OCI-LY7 (cell line): ENCODE results near the gene AGFG2. TPM values are rescaled to one million over a fixed set of nuclear protein-coding genes. Genes with fewer than 3 reads are reported as not detected.

ENCODE experiments used
- Bru-seq: library from RNA; stranded (reverse); fragments of 400-500 nt; gene quantifications from one replicate; lab custom pipeline; 2021; lab: Mats Ljungman, UMichigan
- BruChase-seq, 2 experiments: library from RNA; stranded (reverse); fragments of 400-500 nt; gene quantifications; one replicate each; lab custom pipeline; 2021; lab: Mats Ljungman, UMichigan
- BruUV-seq: library from RNA; stranded (reverse); fragments of 400-500 nt; replicated peaks from 2 replicates; lab custom pipeline; 2021; lab: Mats Ljungman, UMichigan
- CTCF ChIA-PET: fragments of 300-600 bp; sonication (Branson Sonifier 250); formaldehyde crosslinking; loops from one replicate; lab custom pipeline; 2022; ENCODE audit warnings: antibody characterized with exemption; ENCODE audit not compliant: unreplicated experiment; lab: Charles Lee
- POLR2A ChIA-PET: fragments of 300-600 bp; sonication (Branson Sonifier 250); formaldehyde crosslinking; loops from one replicate; lab custom pipeline; 2022; ENCODE audit warnings: antibody characterized with exemption; lab: Charles Lee
- DNase-seq: peaks from one replicate; pipeline ENCODE4 v3.0.0-alpha.2; 2015; ENCODE audit warnings: low spot score
- H2AFZ ChIP-seq: fragments of 200-600 bp; sonication (generic), shearing (Covaris generic); 2 replicates; pipeline ENCODE4 v1.6.1; 2014; ENCODE audit warnings: mild to moderate bottlenecking, antibody characterized with exemption, low read length, moderate library complexity
- H3K27ac ChIP-seq: fragments of 200-600 bp; sonication (generic); 2 replicates; pipeline ENCODE4 v1.5.1; 2014; ENCODE audit warnings: mixed run types, low read depth, mild to moderate bottlenecking, moderate library complexity, low read length, inconsistent platforms; ENCODE audit not compliant: poor library complexity, severe bottlenecking
- H3K36me3 ChIP-seq: fragments of 200-600 bp; sonication (generic); 2 replicates; pipeline ENCODE4 v1.6.1; 2014; ENCODE audit warnings: mild to moderate bottlenecking, antibody characterized with exemption, low read length, moderate library complexity, mixed read lengths; ENCODE audit not compliant: insufficient read depth
- H3K4me1 ChIP-seq: fragments of 200-600 bp; sonication (generic); 2 replicates; pipeline ENCODE4 v1.5.1; 2014; ENCODE audit warnings: mild to moderate bottlenecking, low read length; ENCODE audit not compliant: insufficient read depth, poor library complexity, severe bottlenecking
- H3K4me2 ChIP-seq: fragments of 200-600 bp; sonication (generic); 2 replicates; pipeline ENCODE4 v1.6.1; 2014; ENCODE audit warnings: mild to moderate bottlenecking, low read length
- H3K4me3 ChIP-seq: fragments of 200-600 bp; sonication (generic); 2 replicates; pipeline ENCODE4 v1.5.1; 2014; ENCODE audit warnings: mild to moderate bottlenecking, low read depth, low read length; ENCODE audit not compliant: poor library complexity, severe bottlenecking
- H3K79me2 ChIP-seq: fragments of 200-600 bp; sonication (generic); 2 replicates; pipeline ENCODE4 v1.6.1; 2016; ENCODE audit warnings: low read depth, mild to moderate bottlenecking, low read length, moderate library complexity, mixed read lengths; ENCODE audit not compliant: insufficient read depth
- H3K9me2 ChIP-seq: fragments of 200-600 bp; sonication (generic); 2 replicates; pipeline ENCODE4 v1.6.1; 2016; ENCODE audit warnings: mild to moderate bottlenecking, low read length, mixed read lengths; ENCODE audit not compliant: insufficient read depth
- H3K9me3 ChIP-seq: fragments of 200-600 bp; sonication (generic); 2 replicates; pipeline ENCODE4 v1.6.1; 2014; ENCODE audit warnings: mild to moderate bottlenecking, mixed run types, low read length, mixed read lengths
- H4K20me1 ChIP-seq: fragments of 200-600 bp; sonication (generic); 2 replicates; pipeline ENCODE4 v1.6.1; 2014; ENCODE audit warnings: mild to moderate bottlenecking, antibody characterized with exemption, low read length, moderate library complexity, mixed read lengths; ENCODE audit not compliant: insufficient read depth
- EZH2phosphoT487 ChIP-seq: fragments of 200-600 bp; sonication (generic); IDR thresholded peaks from 2 replicates; pipeline ENCODE4 v1.6.1; 2018; ENCODE audit warnings: low read depth, borderline replicate concordance, mild to moderate bottlenecking, mixed run types, antibody characterized with exemption, low read length, moderate library complexity, mixed read lengths
- intact Hi-C: fragments of 100-400 bp; cut with micrococcal nuclease; formaldehyde crosslinking; loops from one replicate; pipeline ENCODE4 v1.10.0; 2022; ENCODE audit not compliant: unreplicated experiment
- long read RNA-seq: library from polyadenylated mRNA; stranded (forward); transcript quantifications from one replicate; pipeline ENCODE4 v2.0.0, GENCODE V29; 2022
- total RNA-seq, 2 experiments: library from RNA; depleted of rRNA in 1 of 2; stranded (reverse); fragments of >200 nt in 1 of 2; shearing (Covaris generic) in 1 of 2; gene quantifications; 2 replicates each; pipeline ENCODE4 v1.2.3, GENCODE V29; 2014 to 2022
- TF ChIP-seq, protein P1 (sequence below): fragments of 200-600 bp; sonication (generic); conservative IDR thresholded peaks from 2 replicates; pipeline ENCODE4 v1.5.1; 2014; ENCODE audit warnings: mild to moderate bottlenecking, antibody characterized with exemption, low read length, moderate library complexity, mixed read lengths

The AGFG2 gene, protein sequence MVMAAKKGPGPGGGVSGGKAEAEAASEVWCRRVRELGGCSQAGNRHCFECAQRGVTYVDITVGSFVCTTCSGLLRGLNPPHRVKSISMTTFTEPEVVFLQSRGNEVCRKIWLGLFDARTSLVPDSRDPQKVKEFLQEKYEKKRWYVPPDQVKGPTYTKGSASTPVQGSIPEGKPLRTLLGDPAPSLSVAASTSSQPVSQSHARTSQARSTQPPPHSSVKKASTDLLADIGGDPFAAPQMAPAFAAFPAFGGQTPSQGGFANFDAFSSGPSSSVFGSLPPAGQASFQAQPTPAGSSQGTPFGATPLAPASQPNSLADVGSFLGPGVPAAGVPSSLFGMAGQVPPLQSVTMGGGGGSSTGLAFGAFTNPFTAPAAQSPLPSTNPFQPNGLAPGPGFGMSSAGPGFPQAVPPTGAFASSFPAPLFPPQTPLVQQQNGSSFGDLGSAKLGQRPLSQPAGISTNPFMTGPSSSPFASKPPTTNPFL
- total RNA-seq (2014; rRNA removed; shearing (Covaris generic)) (7.9 and 11.5 TPM in 2 replicates), total RNA-seq (2022) (15.2 and 17.1 TPM in 2 replicates), Bru-seq, nascent RNA (percentile 53 among the genes with signal in this experiment), BruChase-seq, experiment 1, labeled RNA remaining after a 6-hour chase (percentile 56 among the genes with signal in this experiment), BruChase-seq, experiment 2, labeled RNA remaining after a 2-hour chase (percentile 59 among the genes with signal in this experiment)
- long read RNA-seq, full-length matches to known transcripts, result 4 of 14 reads
- long read RNA-seq, partial matches to known transcripts, result 5 of 14 reads
- long read RNA-seq, other reads (novel, unspliced or antisense), result 5 of 14 reads

DNA sequence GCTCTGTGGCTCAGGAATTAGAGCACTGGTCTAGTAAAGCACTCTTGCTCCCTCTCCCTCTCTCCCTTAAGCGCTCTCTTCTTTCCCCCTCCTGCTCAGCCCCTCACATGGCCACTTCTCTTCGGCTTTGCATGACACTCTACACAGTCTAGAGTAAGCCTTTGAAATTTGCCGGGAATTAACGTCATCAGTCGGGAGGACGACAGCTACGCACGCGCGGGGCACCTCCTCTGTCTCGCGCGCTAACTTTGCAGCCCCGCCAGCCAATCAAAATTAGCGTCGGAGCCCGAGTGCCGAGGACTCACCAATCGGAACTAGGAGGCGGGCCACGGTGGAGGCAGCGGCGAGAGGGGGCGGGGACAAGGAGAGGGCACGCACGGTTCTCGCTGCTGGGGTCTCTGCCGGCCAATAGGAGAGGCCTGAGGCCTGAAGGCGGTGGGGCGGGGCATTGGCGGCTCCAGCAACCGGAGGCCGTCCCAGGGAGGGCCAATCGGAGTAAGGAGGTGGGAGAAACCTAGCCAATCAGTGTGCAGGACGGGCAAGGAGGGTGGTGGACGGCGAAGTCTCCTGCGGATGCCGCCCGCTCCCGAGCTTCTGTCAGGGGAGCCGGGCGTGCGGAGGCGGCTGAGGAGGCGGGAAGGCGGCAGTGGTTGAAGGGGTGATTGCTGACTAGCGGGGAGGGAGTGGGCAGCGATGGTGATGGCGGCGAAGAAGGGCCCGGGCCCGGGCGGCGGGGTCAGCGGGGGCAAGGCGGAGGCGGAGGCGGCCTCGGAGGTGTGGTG, at the start of gene AGFG2:
TSS of gene AGFG2 (plus strand) at position 550 of the 782 bp plus-strand sequence. CDS start at position 694, 144 bp downstream.
- Histone ChIP-seq H3K4me1 (peaks cover 41% of the 10 kb centered on the region), H3K4me3 (peak within 1 kb of the TSS; percentile 75), H3K9me2 (no peaks in the 10 kb centered on the region), H3K79me2 (peaks cover 29% of the 10 kb centered on the region; the same call in 1 of the 2 replicates), H3K9me3 (no peaks in the 10 kb centered on the region), H3K27ac (peak within 1 kb of the TSS; percentile 56), H2AFZ (peak within 1 kb of the TSS; percentile 77), H3K4me2 (peak within 1 kb of the TSS; percentile 84), H3K36me3 (no peaks in the 10 kb centered on the region), H4K20me1 (no peaks in the 10 kb centered on the region)
- TF ChIP-seq, protein P1, sequence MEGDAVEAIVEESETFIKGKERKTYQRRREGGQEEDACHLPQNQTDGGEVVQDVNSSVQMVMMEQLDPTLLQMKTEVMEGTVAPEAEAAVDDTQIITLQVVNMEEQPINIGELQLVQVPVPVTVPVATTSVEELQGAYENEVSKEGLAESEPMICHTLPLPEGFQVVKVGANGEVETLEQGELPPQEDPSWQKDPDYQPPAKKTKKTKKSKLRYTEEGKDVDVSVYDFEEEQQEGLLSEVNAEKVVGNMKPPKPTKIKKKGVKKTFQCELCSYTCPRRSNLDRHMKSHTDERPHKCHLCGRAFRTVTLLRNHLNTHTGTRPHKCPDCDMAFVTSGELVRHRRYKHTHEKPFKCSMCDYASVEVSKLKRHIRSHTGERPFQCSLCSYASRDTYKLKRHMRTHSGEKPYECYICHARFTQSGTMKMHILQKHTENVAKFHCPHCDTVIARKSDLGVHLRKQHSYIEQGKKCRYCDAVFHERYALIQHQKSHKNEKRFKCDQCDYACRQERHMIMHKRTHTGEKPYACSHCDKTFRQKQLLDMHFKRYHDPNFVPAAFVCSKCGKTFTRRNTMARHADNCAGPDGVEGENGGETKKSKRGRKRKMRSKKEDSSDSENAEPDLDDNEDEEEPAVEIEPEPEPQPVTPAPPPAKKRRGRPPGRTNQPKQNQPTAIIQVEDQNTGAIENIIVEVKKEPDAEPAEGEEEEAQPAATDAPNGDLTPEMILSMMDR, result no peak
- TF ChIP-seq EZH2phosphoT487, result no peak
- DNase-seq, result peak; percentile 100
- no TSS peak for BruUV-seq
- intact Hi-C loops, result loop anchor here (2.0 kb wide), 1 partner anchor 60 kb away; the partner anchor contains the start of gene TSC22D4
- CTCF ChIA-PET, result interaction anchor here (0.5 kb wide), 1 partner anchor 42 kb away, joined by 3 read pairs; no protein-coding TSS in a partner anchor
- POLR2A ChIA-PET, result interaction anchor here (1.0 kb wide), 1 partner anchor 9 kb away, joined by 3 read pairs; no protein-coding TSS in a partner anchor

DNA sequence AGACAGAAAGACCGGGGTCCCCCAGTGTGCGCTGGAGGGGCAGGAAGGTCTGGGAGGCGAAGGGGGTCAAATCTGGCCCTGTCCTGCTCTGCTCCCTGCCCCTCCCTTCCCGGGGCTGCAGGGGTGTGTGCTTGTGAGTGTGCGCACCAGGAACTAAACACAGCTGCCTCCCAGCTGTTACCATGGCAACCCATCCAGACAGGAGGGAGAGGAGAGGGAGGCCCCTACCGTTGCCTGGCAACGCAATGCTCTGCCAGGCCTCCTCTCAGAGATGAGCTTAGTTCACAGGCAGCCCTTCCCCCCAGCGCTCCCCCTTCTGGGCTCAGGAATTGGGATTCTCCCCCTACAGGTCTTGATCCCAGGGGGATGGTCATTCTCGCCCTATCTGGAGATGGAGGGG, 49.2 kb upstream of the AGFG2 start:
- POLR2A ChIA-PET, result no interaction called here
- intact Hi-C loops, result no loop called here
- TF ChIP-seq, protein P1, result no peak
- no peak for TF ChIP-seq EZH2phosphoT487

More for the DNA sequence above, 49.2 kb upstream of the AGFG2 start:
- CTCF ChIA-PET, result no interaction called here
- BruUV-seq, result no TSS peak
- Histone ChIP-seq H2AFZ (no peak overlapping the region), H3K27ac (no peak overlapping the region), H3K36me3 (no peaks in the 10 kb centered on the region), H3K4me3 (no peak overlapping the region), H3K4me1 (peaks cover 18% of the 10 kb centered on the region), H3K4me2 (no peak overlapping the region), H3K79me2 (no peaks in the 10 kb centered on the region), H3K9me2 (no peaks in the 10 kb centered on the region), H3K9me3 (no peaks in the 10 kb centered on the region), H4K20me1 (no peaks in the 10 kb centered on the region)
- DNase-seq, result peak; percentile 85
